ENCODE measurements around the gene SLX9. TPM values are rescaled to one million over a fixed set of nuclear protein-coding genes. Genes with fewer than 3 reads are reported as not detected.

The SLX9 gene
- total RNA-seq, 6 experiments from 2014 or later = 27.7 to 34.7 (median 31.5) TPM

DNA sequence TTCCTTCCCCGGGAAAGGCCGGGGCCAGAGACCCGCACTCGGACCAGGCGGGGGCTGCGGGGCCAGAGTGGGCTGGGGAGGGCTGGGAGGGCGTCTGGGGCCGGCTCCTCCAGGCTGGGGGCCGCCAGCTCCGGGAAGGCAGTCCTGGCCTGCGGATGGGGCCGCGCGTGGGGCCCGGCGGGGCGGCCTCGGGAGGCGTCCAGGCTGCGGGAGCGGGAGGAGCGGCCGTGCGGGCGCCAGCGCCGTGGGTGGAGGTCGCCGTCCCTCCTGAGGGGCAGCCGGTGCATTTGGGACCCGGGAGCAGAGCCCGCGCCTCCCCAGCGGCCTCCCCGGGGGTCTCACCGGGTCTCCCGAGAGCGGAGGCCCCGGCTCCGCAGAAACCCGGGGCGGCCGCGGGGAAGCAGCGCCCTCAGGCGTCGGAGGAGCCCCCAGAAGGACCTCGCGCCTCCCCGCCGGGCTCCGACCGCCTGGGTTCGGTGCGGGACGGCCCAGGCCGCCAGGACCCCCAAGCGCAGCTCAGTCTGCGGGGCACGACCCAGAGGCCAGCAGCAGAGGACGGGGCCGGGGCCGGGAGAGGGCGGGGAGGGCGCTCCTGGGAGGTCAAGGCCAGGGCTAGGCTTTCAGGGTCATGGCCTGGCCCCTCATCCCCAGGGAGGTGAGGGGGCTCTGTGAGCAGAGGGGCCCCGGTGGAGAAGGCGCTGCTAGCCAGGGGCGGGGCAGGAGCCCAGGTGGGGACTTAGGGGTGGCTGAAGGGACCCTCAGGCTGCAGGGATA is 7.2 kb upstream of the SLX9 start:
- no peaks in the 10 kb centered on the region; the same call in none of the 2 replicates for H3K9me3 Mint-ChIP-seq
- no peak for DNase-seq
- H3K27me3 Mint-ChIP-seq (ENCODE audit: insufficient read depth) = peaks cover 13% of the 10 kb centered on the region
- no peak overlapping the region for H3K27ac Mint-ChIP-seq
- H3K4me3 Mint-ChIP-seq = no peak overlapping the region
- H3K36me3 Mint-ChIP-seq (ENCODE audit: low read depth) = no peaks in the 10 kb centered on the region
- TF ChIP-seq, protein P1, sequence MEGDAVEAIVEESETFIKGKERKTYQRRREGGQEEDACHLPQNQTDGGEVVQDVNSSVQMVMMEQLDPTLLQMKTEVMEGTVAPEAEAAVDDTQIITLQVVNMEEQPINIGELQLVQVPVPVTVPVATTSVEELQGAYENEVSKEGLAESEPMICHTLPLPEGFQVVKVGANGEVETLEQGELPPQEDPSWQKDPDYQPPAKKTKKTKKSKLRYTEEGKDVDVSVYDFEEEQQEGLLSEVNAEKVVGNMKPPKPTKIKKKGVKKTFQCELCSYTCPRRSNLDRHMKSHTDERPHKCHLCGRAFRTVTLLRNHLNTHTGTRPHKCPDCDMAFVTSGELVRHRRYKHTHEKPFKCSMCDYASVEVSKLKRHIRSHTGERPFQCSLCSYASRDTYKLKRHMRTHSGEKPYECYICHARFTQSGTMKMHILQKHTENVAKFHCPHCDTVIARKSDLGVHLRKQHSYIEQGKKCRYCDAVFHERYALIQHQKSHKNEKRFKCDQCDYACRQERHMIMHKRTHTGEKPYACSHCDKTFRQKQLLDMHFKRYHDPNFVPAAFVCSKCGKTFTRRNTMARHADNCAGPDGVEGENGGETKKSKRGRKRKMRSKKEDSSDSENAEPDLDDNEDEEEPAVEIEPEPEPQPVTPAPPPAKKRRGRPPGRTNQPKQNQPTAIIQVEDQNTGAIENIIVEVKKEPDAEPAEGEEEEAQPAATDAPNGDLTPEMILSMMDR (IDR thresholded peaks at IDR 0.05) = peak; percentile 64
- H3K4me1 Mint-ChIP-seq (ENCODE audit: low read depth) = peaks cover 29% of the 10 kb centered on the region

DNA sequence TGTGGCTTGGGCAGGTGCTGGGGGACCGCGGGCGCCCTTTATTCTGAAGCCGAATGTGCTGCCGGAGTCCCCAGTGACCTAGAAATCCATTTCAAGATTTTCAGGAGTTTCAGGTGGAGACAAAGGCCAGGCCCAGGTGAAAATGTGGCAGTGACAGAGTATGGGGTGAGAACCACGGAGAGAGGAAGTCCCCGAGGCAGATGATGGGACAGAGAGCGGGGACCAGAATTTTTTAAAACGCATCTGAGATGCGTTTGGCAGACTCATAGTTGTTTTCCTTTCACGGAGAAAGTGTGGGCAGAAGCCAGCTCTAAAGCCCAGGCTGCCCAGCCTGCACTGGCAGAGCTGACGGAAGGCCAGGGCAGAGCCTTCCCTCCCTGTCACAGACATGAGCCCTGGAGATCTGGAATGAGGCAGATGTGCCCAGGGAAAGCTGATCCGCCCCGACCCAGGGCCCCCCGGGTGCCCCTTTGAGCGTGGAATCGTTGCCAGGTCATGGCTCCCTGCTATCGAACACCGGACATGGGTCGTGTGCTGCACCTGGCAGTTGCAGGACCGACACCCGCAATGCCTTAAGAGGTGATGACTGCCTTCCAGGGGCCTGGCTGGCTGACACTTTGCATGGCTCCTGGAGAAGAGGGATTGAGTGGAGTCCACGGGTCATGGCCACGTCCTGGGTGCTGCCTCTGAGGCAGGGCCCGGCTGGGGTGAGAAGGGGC is 6.5 kb upstream of the SLX9 start:
- peaks cover 21% of the 10 kb centered on the region for H3K4me1 Mint-ChIP-seq (ENCODE audit: low read depth)
- H3K4me3 Mint-ChIP-seq = no peak overlapping the region
- H3K27me3 Mint-ChIP-seq (ENCODE audit: insufficient read depth) = peaks cover 13% of the 10 kb centered on the region
- DNase-seq = no peak
- no peak overlapping the region for H3K27ac Mint-ChIP-seq
- TF ChIP-seq, protein P1 (IDR thresholded peaks at IDR 0.05) = no peak
- H3K36me3 Mint-ChIP-seq (ENCODE audit: low read depth) = no peaks in the 10 kb centered on the region
- H3K9me3 Mint-ChIP-seq = no peaks in the 10 kb centered on the region; the same call in 1 of the 2 replicates

DNA sequence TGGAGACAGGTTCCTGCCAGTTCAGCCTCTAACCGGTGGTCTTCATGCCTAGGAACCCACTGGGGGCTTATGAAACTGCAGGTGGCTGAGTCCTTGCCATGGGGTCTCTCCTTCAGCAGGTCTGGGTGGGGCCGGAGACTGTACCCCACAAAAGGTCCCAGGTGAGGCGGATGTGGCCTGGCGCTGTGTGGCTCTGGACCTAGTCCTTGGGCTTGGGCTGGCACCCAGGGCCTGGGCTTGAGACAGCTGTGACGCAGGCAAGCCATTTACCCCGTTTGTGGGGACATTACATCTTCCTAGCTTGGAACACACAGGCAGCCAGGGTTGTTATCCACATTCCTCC is 5.9 kb upstream of the SLX9 start:
- H3K9me3 Mint-ChIP-seq = no peaks in the 10 kb centered on the region; the same call in 1 of the 2 replicates
- H3K4me3 Mint-ChIP-seq = no peak overlapping the region
- no peak overlapping the region for H3K27ac Mint-ChIP-seq
- TF ChIP-seq, protein P1 (IDR thresholded peaks at IDR 0.05) = no peak
- peaks cover 13% of the 10 kb centered on the region for H3K27me3 Mint-ChIP-seq (ENCODE audit: insufficient read depth)
- H3K4me1 Mint-ChIP-seq (ENCODE audit: low read depth) = peaks cover 16% of the 10 kb centered on the region
- no peaks in the 10 kb centered on the region for H3K36me3 Mint-ChIP-seq (ENCODE audit: low read depth)
- no peak for DNase-seq

DNA sequence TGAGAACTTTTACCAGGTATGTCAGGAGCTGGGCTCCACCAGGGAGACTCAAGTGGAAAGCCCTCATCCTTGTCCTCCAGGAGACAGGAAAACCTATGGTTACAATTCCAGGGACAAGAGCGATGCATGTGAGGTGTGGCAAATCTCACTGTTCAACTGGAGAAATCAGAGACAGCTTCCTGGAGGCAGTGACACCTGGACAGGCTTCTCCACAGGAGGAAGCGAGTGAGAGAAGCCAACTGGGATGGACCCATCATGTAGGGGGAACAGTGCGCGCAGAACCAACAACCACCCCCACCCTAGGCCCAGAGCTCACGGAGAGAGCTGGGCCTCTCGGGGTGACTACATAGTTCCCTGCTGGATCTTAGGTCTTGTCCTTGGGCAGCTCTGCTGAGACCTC is 5.6 kb upstream of the SLX9 start:
- Mint-ChIP-seq H3K4me1 (ENCODE audit: low read depth) (peaks cover 12% of the 10 kb centered on the region), H3K27me3 (ENCODE audit: insufficient read depth) (peaks cover 9% of the 10 kb centered on the region), H3K4me3 (no peak overlapping the region), H3K9me3 (no peaks in the 10 kb centered on the region; the same call in 1 of the 2 replicates), H3K36me3 (ENCODE audit: low read depth) (no peaks in the 10 kb centered on the region), H3K27ac (no peak overlapping the region)
- TF ChIP-seq, protein P1 (IDR thresholded peaks at IDR 0.05) = no peak
- DNase-seq = no peak

DNA sequence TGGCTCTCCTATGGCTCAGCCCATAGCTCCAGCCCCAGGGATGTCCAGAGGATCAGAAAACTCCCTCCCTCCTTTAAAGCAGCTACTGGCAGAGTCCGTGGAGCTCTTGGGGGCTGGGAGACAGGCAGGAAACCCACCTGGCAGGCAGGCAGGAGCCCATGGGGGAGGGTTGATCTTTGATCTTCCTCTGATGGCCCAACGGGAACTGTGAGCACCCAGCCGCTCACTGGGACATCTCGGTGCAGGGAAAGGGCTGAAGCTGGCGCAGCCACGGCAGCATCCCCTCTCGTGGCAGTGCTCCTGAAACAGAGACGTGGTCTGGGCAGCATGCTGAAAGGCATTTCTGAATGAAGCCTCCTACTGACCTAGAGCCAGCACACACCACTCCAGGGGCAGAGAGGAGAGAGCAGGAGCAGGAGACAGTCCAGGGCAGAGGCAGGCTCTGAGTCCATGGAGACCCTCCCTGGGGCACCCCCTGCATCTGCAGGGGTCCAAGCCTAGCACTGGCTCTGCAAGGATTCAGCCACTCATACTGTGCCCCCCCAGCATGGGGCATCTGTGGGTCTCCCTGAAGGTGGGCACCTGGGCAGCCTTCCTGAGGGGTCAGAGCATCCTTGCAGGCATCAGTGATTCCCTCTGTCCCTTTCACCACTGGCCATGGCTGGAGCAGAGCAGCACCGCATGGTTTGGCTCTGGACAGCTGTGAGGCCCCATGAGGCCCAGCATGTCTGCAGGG is 4.9 kb upstream of the SLX9 start:
- TF ChIP-seq, protein P1 (IDR thresholded peaks at IDR 0.05) = no peak
- no peaks in the 10 kb centered on the region for H3K36me3 Mint-ChIP-seq (ENCODE audit: low read depth)
- H3K9me3 Mint-ChIP-seq = no peaks in the 10 kb centered on the region
- peaks cover 8% of the 10 kb centered on the region for H3K4me1 Mint-ChIP-seq (ENCODE audit: low read depth)
- no peak overlapping the region for H3K4me3 Mint-ChIP-seq
- H3K27ac Mint-ChIP-seq = no peak overlapping the region
- no peak for DNase-seq
- H3K27me3 Mint-ChIP-seq (ENCODE audit: insufficient read depth) = peaks cover 6% of the 10 kb centered on the region

All from HFFc6 (cell line).